ENCODE measurements around the gene KCNC4.
A peak's percentile ranks its signal among the peaks of the same experiment; 100 is the strongest.

Gene KCNC4

GRCh38 chr1:110230381-110231199 is 20.5 kb downstream of the KCNC4 start:
- DNase-seq (ENCODE audit: low read depth): peak; percentile 52

- DNase-seq (ENCODE audit: low read depth): no peak
These were observed 23.7 kb downstream of the KCNC4 start for GRCh38 chr1:110233861-110234260.

- DNase-seq (ENCODE audit: low read depth): peak; percentile 39
These were observed 24.6 kb downstream of the KCNC4 start for GRCh38 chr1:110234691-110235090.

GRCh38 chr1:110235181-110235833 is 25.2 kb downstream of the KCNC4 start:
- no peak for DNase-seq (ENCODE audit: low read depth)

- DNase-seq (ENCODE audit: low read depth): peak; percentile 91
These were observed 25.9 kb downstream of the KCNC4 start for GRCh38 chr1:110235834-110236682.

GRCh38 chr1:110237386-110238152 is 27.5 kb downstream of the KCNC4 start:
- no peak for DNase-seq (ENCODE audit: low read depth)

- DNase-seq (ENCODE audit: low read depth): no peak
These were observed 29.6 kb downstream of the KCNC4 start for GRCh38 chr1:110239441-110240430.

GRCh38 chr1:110240476-110241210 is 30.5 kb downstream of the KCNC4 start:
- DNase-seq (ENCODE audit: low read depth): no peak

GRCh38 chr1:110241516-110241915 is 31.4 kb downstream of the KCNC4 start:
- no peak for DNase-seq (ENCODE audit: low read depth)

- no peak for DNase-seq (ENCODE audit: low read depth)
These were observed 31.9 kb downstream of the KCNC4 start for GRCh38 chr1:110242062-110242461.

GRCh38 chr1:110242731-110243130 is 32.6 kb downstream of the KCNC4 start:
- no peak for DNase-seq (ENCODE audit: low read depth)

GRCh38 chr1:110243146-110243545 is 33.0 kb downstream of the KCNC4 start:
- DNase-seq (ENCODE audit: low read depth): no peak

- DNase-seq (ENCODE audit: low read depth): no peak
These were observed 33.5 kb downstream of the KCNC4 start for GRCh38 chr1:110243574-110243973.

- peak; percentile 38 for DNase-seq (ENCODE audit: low read depth)
These were observed 35.9 kb downstream of the KCNC4 start for GRCh38 chr1:110245876-110246620.

GRCh38 chr1:110248746-110249145 is 38.6 kb downstream of the KCNC4 start:
- DNase-seq (ENCODE audit: low read depth): no peak

GRCh38 chr1:110249256-110249655 is 39.1 kb downstream of the KCNC4 start:
- no peak for DNase-seq (ENCODE audit: low read depth)

- DNase-seq (ENCODE audit: low read depth): no peak
These were observed 39.9 kb downstream of the KCNC4 start for GRCh38 chr1:110250008-110250407.

- no peak for DNase-seq (ENCODE audit: low read depth)
These were observed 40.6 kb downstream of the KCNC4 start for GRCh38 chr1:110250749-110251148.

GRCh38 chr1:110253213-110253612 is 43.1 kb downstream of the KCNC4 start:
- DNase-seq (ENCODE audit: low read depth): no peak

All from EH (cell line).